Transverse colon (tissue), 4 donors: Measurements from ENCODE around the gene SLC25A47. TPM values are rescaled to one million over a fixed set of nuclear protein-coding genes. Genes with fewer than 3 reads are reported as not detected.

Experiments used
- DNase-seq: peaks from one replicate; pipeline ENCODE4 v3.0.0-alpha.2; 2019
- H3K27ac ChIP-seq, 4 donors: fragments of 200-600 bp; sonication (generic); 2 replicates each; pipeline ENCODE4 v1.5.1; 2016 to 2018; ENCODE audit warnings: inconsistent platforms in 4 of 4
- H3K27me3 ChIP-seq: fragments of 200-600 bp; sonication (generic); 2 replicates; pipeline ENCODE4 v1.5.1; 2017; ENCODE audit warnings: inconsistent platforms
- H3K36me3 ChIP-seq, 4 donors: fragments of 200-600 bp; sonication (generic); 2 replicates each; pipeline ENCODE4 v1.5.1; 2017 to 2019; ENCODE audit warnings: inconsistent platforms in 4 of 4
- H3K4me1 ChIP-seq, 4 donors: fragments of 200-600 bp; sonication (generic); 2 replicates each; pipeline ENCODE4 v1.5.1; 2017 to 2020; ENCODE audit warnings: inconsistent platforms in 4 of 4
- H3K4me3 ChIP-seq, 4 donors: fragments of 200-600 bp; sonication (generic); 1 replicate in 1 of 4; 2 replicates in 3 of 4; pipeline versions ENCODE4 v1.5.1 to v1.6.1; 2017 to 2019; ENCODE audit warnings: inconsistent platforms in 4 of 4
- H3K9me3 ChIP-seq, 2 donors: fragments of 200-600 bp; sonication (generic); 2 replicates each; pipeline ENCODE4 v1.5.1; 2017 to 2019; ENCODE audit warnings: inconsistent platforms in 2 of 2
- EP300 ChIP-seq: sonication (generic); formaldehyde crosslinking; IDR thresholded peaks from one replicate; pipeline ENCODE4 v1.6.1; 2017; ENCODE audit warnings: antibody characterized with exemption, low read depth
- POLR2A ChIP-seq: fragments of 450-650 bp; IDR thresholded peaks from one replicate; pipeline ENCODE4 v1.6.1; 2016; ENCODE audit warnings: antibody characterized with exemption, mild to moderate bottlenecking, moderate library complexity
- POLR2AphosphoS5 ChIP-seq, 3 donors: sonication (generic); formaldehyde crosslinking; IDR thresholded peaks; one replicate each; pipeline ENCODE4 v1.6.1; 2016; ENCODE audit warnings: antibody characterized with exemption in 3 of 3
- WGBS, 2 donors: methylation state at CpG; one replicate each; pipeline ENCODE4 v1.1.5; 2018; ENCODE audit warnings: low coverage in 1 of 2; 5-methylcytosine and 5-hydroxymethylcytosine counted together
- in situ Hi-C, 4 donors: fragments of 200-750 bp; cut with MboI; loops; one replicate each; pipeline versions ENCODE4 v1.15.0 to v1.15.1; 2017; ENCODE audit warnings: low sequenced_read_pairs in 3 of 4, low pct_ligation_motif_present in 1 of 4, low pct_unique_long_range_greater_than_20kb in 1 of 4
- intact Hi-C: fragments of 100-400 bp; cut with DNase I; formaldehyde crosslinking; loops from one replicate; pipeline ENCODE4 v1.15.1; 2023; ENCODE audit warnings: low total_unique reads
- total RNA-seq, 4 donors: library from RNA; depleted of rRNA; stranded (reverse); fragments of >200 nt; gene quantifications; one replicate each; pipeline ENCODE4 v1.1.0, GENCODE V29; 2016
- TF ChIP-seq, protein P1 (sequence below), 5 experiments: fragments of 200-600 bp in 3 of 5; fragments of 450-650 bp in 2 of 5; sonication (generic) in 3 of 5; IDR thresholded peaks; 1 replicate in 2 of 5; 2 replicates in 3 of 5; pipeline ENCODE4 v1.5.1; 2016 to 2017; ENCODE audit warnings: antibody characterized with exemption in 5 of 5, inconsistent platforms in 3 of 5, mild to moderate bottlenecking in 2 of 5, moderate library complexity in 1 of 5

The SLC25A47 gene
- total RNA-seq, 4 donors from 2014 or later = 0.27 to 0.32 TPM; not detected in 2

DNA sequence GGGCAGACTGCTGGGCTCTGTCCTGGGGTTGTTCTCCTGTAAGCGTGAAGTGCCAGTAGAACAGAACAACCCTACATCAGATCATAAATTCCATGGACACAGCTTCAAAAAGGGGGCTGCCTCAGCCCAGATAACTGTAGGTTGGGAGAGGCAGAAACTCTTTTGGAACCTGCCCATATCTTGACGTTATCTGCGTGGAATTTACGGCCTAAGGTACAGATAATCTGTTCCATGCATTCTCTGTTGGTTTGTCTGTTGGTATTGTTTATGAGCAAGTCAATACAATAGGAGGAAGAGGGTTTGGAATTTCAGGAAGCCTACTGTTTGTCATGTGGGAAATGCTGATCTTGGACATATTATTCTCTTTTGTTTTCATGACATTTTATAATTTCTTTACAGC, 36.7 kb downstream of the SLC25A47 start:
- intact Hi-C loops (no loop called here), in situ Hi-C loops (no loop called here)
- Histone ChIP-seq H3K9me3 (no peaks in the 10 kb centered on the region), H3K4me1 (peaks cover 0 to 8% (median 0%) of the 10 kb centered on the region in 4 donors), H3K36me3 (peaks cover 0 to 45% (median 7%) of the 10 kb centered on the region in 4 donors), H3K27me3 (no peaks in the 10 kb centered on the region), H3K4me3 (no peak overlapping the region), H3K27ac (no peak overlapping the region)
- no peak for DNase-seq
- TF ChIP-seq, protein P1, sequence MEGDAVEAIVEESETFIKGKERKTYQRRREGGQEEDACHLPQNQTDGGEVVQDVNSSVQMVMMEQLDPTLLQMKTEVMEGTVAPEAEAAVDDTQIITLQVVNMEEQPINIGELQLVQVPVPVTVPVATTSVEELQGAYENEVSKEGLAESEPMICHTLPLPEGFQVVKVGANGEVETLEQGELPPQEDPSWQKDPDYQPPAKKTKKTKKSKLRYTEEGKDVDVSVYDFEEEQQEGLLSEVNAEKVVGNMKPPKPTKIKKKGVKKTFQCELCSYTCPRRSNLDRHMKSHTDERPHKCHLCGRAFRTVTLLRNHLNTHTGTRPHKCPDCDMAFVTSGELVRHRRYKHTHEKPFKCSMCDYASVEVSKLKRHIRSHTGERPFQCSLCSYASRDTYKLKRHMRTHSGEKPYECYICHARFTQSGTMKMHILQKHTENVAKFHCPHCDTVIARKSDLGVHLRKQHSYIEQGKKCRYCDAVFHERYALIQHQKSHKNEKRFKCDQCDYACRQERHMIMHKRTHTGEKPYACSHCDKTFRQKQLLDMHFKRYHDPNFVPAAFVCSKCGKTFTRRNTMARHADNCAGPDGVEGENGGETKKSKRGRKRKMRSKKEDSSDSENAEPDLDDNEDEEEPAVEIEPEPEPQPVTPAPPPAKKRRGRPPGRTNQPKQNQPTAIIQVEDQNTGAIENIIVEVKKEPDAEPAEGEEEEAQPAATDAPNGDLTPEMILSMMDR (IDR thresholded peaks at IDR 0.05) = no peak
- no peak for TF ChIP-seq EP300
- TF ChIP-seq POLR2AphosphoS5 (IDR thresholded peaks at IDR 0.05) = no peak
- no peak for TF ChIP-seq POLR2A
- WGBS, 2 donors = 54 to 66% methylated on average over 4 of the region's 4 CpGs

DNA sequence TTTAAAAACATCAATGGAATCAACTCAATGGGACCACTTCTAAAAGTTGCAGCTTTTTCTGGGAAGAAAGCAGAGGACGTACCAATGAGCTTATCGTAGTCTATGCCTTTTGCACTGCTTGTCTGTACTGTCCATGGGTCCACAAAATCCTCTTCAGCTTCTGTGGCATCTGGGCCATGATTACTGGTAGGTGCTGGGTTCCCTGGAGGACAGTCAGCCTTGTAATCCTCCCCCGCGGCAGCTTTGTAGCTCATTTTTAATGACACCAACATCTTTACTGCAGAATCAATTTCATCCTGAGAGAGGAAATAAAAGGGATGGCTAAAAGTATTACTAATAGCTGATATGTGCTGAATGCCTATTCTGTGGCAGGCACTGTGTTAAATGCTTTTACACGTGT, 38.5 kb downstream of the SLC25A47 start:
- peaks cover 0 to 46% (median 7%) of the 10 kb centered on the region in 4 donors for H3K36me3 ChIP-seq
- DNase-seq = no peak
- peaks cover 0 to 8% (median 0%) of the 10 kb centered on the region in 4 donors for H3K4me1 ChIP-seq
- H3K4me3 ChIP-seq = no peak overlapping the region
- H3K27me3 ChIP-seq = no peaks in the 10 kb centered on the region
- H3K9me3 ChIP-seq = no peaks in the 10 kb centered on the region
- 92 to 100% methylated on average over 1 to 5 of the region's 5 CpGs for WGBS, 2 donors
- intact Hi-C loops = no loop called here
- peak overlapping the region in 3 of 4 donors; percentile 3 to 33 (median 17) for H3K27ac ChIP-seq
- in situ Hi-C loops = no loop called here
- TF ChIP-seq POLR2AphosphoS5 (IDR thresholded peaks at IDR 0.05) (no peak), POLR2A (no peak), EP300 (no peak)
- TF ChIP-seq, protein P1 (IDR thresholded peaks at IDR 0.05) = no peak

DNA sequence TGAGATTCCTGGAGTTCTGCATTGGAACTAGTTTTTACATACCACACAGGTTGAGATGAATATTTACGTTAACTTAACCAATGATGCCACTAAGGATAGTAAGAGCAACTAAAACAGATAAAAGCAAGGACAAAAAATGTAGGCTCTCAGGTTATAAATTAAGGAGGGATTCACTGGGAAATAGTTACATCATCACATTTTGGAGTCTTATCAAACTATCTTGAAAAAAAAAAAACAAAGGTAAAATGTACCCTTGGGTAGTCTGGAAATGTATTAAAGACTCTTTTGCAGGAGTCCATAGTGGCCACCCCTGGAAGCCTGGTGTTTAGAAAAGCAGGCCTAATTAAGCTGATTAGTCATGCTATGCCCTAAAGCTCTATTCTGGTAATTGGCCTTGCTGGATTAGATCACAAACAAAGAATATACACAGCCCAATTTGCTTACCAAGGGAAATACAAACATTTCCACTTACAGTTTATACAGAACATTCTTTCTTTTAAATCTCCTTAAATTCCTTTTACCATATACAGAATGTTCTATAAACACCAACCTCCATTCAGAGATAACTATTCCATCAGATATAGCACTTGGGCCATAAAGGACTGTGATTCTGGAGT, 39.3 kb downstream of the SLC25A47 start:
- H3K27me3 ChIP-seq = no peaks in the 10 kb centered on the region
- in situ Hi-C loops = no loop called here
- no peak for TF ChIP-seq EP300
- TF ChIP-seq POLR2A = no peak
- intact Hi-C loops = no loop called here
- peaks cover 0 to 8% (median 0%) of the 10 kb centered on the region in 4 donors for H3K4me1 ChIP-seq
- H3K27ac ChIP-seq = peak overlapping the region; percentile 4 to 33 (median 12)
- H3K9me3 ChIP-seq = no peaks in the 10 kb centered on the region
- H3K36me3 ChIP-seq = peaks cover 0 to 52% (median 7%) of the 10 kb centered on the region in 4 donors
- 79 to 82% methylated on average over 1 of the region's 1 CpG for WGBS, 2 donors
- no peak overlapping the region for H3K4me3 ChIP-seq
- DNase-seq = no peak

DNA sequence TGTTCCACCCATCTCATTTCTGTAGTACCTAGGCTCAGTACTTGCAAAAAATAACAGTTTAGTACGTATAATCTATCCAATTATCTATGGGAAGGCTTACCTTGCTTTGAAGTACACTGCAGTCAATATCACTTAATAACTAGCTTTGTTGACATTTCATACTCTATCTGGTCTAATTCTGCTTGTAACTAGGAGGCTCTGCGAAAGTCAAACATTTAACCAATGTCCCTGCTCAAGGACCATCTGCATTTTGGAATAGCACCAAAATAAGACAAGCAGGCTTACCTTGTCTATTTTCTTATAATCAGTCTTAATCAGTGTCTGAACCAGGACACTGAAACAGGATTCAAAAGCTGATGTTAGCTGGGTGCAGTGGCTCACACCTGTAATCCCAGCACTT, 39.9 kb downstream of the SLC25A47 start:
- intact Hi-C loops = no loop called here
- Histone ChIP-seq H3K27me3 (no peaks in the 10 kb centered on the region), H3K27ac (peak overlapping the region in 2 of 4 donors; percentile 4 to 33), H3K4me3 (no peak overlapping the region), H3K36me3 (peaks cover 0 to 56% (median 9%) of the 10 kb centered on the region in 4 donors), H3K9me3 (no peaks in the 10 kb centered on the region), H3K4me1 (peaks cover 0 to 8% (median 0%) of the 10 kb centered on the region in 4 donors)
- in situ Hi-C loops = no loop called here
- TF ChIP-seq POLR2A = no peak
- no peak for TF ChIP-seq EP300
- TF ChIP-seq POLR2AphosphoS5 (IDR thresholded peaks at IDR 0.05) = no peak
- TF ChIP-seq, protein P1 (IDR thresholded peaks at IDR 0.05) = no peak
- no peak for DNase-seq
- WGBS, 2 donors = 80 to 89% methylated on average over 2 of the region's 2 CpGs
